Measurements from ENCODE around the gene SYTL3. TPM values are rescaled to one million over a fixed set of nuclear protein-coding genes. Genes with fewer than 3 reads are reported as not detected.

The SYTL3 gene
- total and polyA plus RNA-seq, 9 of the 15 experiments (the other 6 are each of a cell fraction or from before 2014, with no cell fraction given), result 0.04 to 0.46 (median 0.17) TPM; not detected in 1

GRCh38 chr6:158789115-158789917 lies 139.5 kb downstream of the SYTL3 start:
- ATAC-seq (no peak), FAIRE-seq (no peak), DNase-seq (ENCODE audit: extremely low read depth in 1 of 4, low spot score in 3 of 4) (no peak)
- CTCF ChIA-PET (ENCODE audit: low intra/inter-chr PET ratio), result no interaction called here
- POLR2A ChIA-PET, result interaction anchor here (0.6 to 1.6 kb wide), 5 partner anchors 8 to 324 kb away, joined by 3 to 4 read pairs (median 3); no protein-coding TSS in a partner anchor
- no peaks in the 10 kb centered on the region for H3K4me1 ChIP-seq (replicated peaks in 1 of 2; ENCODE audit: control insufficient read depth in 2 of 2, insufficient read depth in 2 of 2, low read length in 2 of 2)
- H3K79me2 ChIP-seq (ENCODE audit: control insufficient read depth, insufficient read depth, low read length), result peaks cover 52% of the 10 kb centered on the region
- peaks cover 59% of the 10 kb centered on the region for H3K36me3 ChIP-seq (ENCODE audit: control insufficient read depth, insufficient read depth, low read length)
- no peaks in the 10 kb centered on the region for H3K27me3 ChIP-seq (ENCODE audit: control insufficient read depth in 2 of 2, insufficient read depth in 2 of 2, low read length in 2 of 2)
- H3K4me3 ChIP-seq, result no peak overlapping the region
- no peaks in the 10 kb centered on the region for H3K9me1 ChIP-seq (ENCODE audit: control insufficient read depth, insufficient read depth, low read length)
- no peak overlapping the region for H2AFZ ChIP-seq (ENCODE audit: low read depth, low read length)
- H3K9ac ChIP-seq (ENCODE audit: insufficient read depth in 1 of 2, low read depth in 2 of 2, low read length in 2 of 2), result no peak overlapping the region
- in situ Hi-C loops (cut with MboI), result loop anchor here (10.0 kb wide), 1 partner anchor 315 kb away; no protein-coding TSS in a partner anchor
- no peak for TF ChIP-seq MTF1 (CRISPR knock-in tag; IDR thresholded peaks at IDR 0.05; ENCODE audit: borderline replicate concordance)
- TF ChIP-seq BRF1 (IDR thresholded peaks at IDR 0.05; ENCODE audit: borderline replicate concordance, extremely low read depth, insufficient read length), result no peak
- no peak for TF ChIP-seq TEAD4 (IDR thresholded peaks at IDR 0.05; ENCODE audit: low read length)
- TF ChIP-seq TEAD4 (CRISPR knock-in tag; IDR thresholded peaks at IDR 0.05; ENCODE audit: borderline replicate concordance), result no peak
- no peak for TF ChIP-seq HEY1 (CRISPR knock-in tag; IDR thresholded peaks at IDR 0.05; ENCODE audit: borderline replicate concordance)
- TF ChIP-seq HES1 (IDR thresholded peaks at IDR 0.05; ENCODE audit: low read depth), result no peak
- no peak for TF ChIP-seq JUND (IDR thresholded peaks at IDR 0.05; ENCODE audit: borderline replicate concordance, low read depth, low read length)
- TF ChIP-seq JUND (tag; IDR thresholded peaks at IDR 0.05; ENCODE audit: borderline replicate concordance, low read depth, low read length), result no peak
- no peak for TF ChIP-seq ZFP36 (IDR thresholded peaks at IDR 0.05; ENCODE audit: low read depth, low read length, partially characterized antibody)
- no peak for TF ChIP-seq TAF15 (IDR thresholded peaks at IDR 0.05; ENCODE audit: low read depth, low read length)
- no peak for TF ChIP-seq TCFL5 (CRISPR knock-in tag; conservative IDR thresholded peaks at IDR 0.05)
- TF ChIP-seq ZFP1 (CRISPR knock-in tag; IDR thresholded peaks at IDR 0.05), result no peak
- no peak for TF ChIP-seq GTF2B (IDR thresholded peaks at IDR 0.05; ENCODE audit: extremely low read depth, insufficient read length)
- no peak for TF ChIP-seq SNRNP70 (optimal IDR thresholded peaks at IDR 0.05; ENCODE audit: low read depth, low read length)
- TF ChIP-seq ZNF280B (CRISPR knock-in tag; IDR thresholded peaks at IDR 0.05), result no peak
- WGBS (ENCODE audit: insufficient coverage, low coverage, missing lambda C conversion rate), result 92% methylated on average over 11 of the region's 11 CpGs
- peaks cover 7% of the 10 kb centered on the region for H4K20me1 ChIP-seq (replicated peaks; ENCODE audit: control insufficient read depth, insufficient read depth, low read length)
- no peak overlapping the region for H3K4me2 ChIP-seq (ENCODE audit: insufficient read depth, low read length)
- H3K9me3 ChIP-seq (replicated peaks; ENCODE audit: control insufficient read depth, insufficient read depth, low read depth, low read length), result no peaks in the 10 kb centered on the region
- no peak overlapping the region for H3K27ac ChIP-seq (ENCODE audit: extremely low read depth, low read depth, low read length)
- no TSS peak for BruUV-seq (replicated peaks)
- intact Hi-C loops (cut with micrococcal nuclease), result no loop called here

Measured in K562 (cell line).